Measurements from ENCODE around the gene RNF40. TPM values are rescaled to one million over a fixed set of nuclear protein-coding genes. Genes with fewer than 3 reads are reported as not detected.
"Not testable (repeated sequence)": the region's sequence is repeated elsewhere in the genome, so short reads cannot be mapped to it uniquely, and the experiment has no call there.

Gene RNF40
- total RNA-seq, 1 donor from 2014 or later, result 124 TPM

DNA sequence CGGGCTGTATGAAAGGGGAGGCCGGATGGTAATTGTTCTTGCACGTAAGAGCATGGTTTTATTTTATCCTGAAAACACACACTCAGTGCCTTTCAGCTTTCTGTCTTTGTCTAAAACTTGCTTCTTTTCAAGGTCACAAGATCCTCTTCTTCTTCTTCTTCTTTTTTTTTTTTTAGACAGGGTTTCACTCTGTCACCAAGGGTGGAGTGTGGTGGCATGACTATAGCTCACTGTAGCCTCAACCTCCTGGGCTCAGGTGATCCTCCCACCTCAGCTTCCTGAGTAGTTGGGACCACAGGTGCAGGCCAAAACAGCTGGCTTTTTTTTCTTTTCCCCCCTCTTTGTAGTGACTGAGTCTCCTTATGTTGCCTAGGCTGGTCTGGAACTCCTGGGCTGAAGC lies 40.8 kb downstream of the RNF40 start:
- no peak for DNase-seq (ENCODE audit: low spot score in 2 of 2, unreplicated experiment in 2 of 2)
- TF ChIP-seq, protein P1, sequence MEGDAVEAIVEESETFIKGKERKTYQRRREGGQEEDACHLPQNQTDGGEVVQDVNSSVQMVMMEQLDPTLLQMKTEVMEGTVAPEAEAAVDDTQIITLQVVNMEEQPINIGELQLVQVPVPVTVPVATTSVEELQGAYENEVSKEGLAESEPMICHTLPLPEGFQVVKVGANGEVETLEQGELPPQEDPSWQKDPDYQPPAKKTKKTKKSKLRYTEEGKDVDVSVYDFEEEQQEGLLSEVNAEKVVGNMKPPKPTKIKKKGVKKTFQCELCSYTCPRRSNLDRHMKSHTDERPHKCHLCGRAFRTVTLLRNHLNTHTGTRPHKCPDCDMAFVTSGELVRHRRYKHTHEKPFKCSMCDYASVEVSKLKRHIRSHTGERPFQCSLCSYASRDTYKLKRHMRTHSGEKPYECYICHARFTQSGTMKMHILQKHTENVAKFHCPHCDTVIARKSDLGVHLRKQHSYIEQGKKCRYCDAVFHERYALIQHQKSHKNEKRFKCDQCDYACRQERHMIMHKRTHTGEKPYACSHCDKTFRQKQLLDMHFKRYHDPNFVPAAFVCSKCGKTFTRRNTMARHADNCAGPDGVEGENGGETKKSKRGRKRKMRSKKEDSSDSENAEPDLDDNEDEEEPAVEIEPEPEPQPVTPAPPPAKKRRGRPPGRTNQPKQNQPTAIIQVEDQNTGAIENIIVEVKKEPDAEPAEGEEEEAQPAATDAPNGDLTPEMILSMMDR (IDR thresholded peaks at IDR 0.05; ENCODE audit: unreplicated experiment), result no peak
- Mint-ChIP-seq H3K4me1 (peaks cover 12% of the 10 kb centered on the region), H3K9me3 (no peaks in the 10 kb centered on the region), H3K4me3 (no peak overlapping the region), H3K27ac (peak overlapping the region; percentile 41), H3K27me3 (ENCODE audit: low read depth) (no peaks in the 10 kb centered on the region), H3K36me3 (no peaks in the 10 kb centered on the region)

DNA sequence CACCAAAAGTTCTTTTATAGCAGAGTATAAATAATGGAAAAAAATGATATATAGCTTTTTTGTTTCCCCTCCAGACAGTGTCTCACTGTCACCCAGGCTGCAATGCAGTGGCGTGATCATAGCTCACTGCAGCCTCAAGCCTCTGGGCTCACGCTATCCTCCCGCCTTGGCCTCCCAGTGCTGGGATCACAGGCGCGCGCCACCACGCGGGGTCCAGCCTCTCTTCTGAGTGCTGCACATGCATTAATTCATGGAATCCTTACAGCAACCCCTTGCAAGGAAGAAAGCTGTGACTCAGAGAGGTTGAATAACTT lies 42.9 kb downstream of the RNF40 start:
- peak overlapping the region; percentile 71 for H3K27ac Mint-ChIP-seq
- no peaks in the 10 kb centered on the region for H3K27me3 Mint-ChIP-seq (ENCODE audit: low read depth)
- no peaks in the 10 kb centered on the region for H3K36me3 Mint-ChIP-seq
- no peaks in the 10 kb centered on the region for H3K9me3 Mint-ChIP-seq
- H3K4me1 Mint-ChIP-seq, result peaks cover 15% of the 10 kb centered on the region
- H3K4me3 Mint-ChIP-seq, result peak overlapping the region; percentile 76
- TF ChIP-seq, protein P1 (IDR thresholded peaks at IDR 0.05; ENCODE audit: unreplicated experiment), result no peak
- DNase-seq (ENCODE audit: low spot score in 2 of 2, unreplicated experiment in 2 of 2), result no peak

DNA sequence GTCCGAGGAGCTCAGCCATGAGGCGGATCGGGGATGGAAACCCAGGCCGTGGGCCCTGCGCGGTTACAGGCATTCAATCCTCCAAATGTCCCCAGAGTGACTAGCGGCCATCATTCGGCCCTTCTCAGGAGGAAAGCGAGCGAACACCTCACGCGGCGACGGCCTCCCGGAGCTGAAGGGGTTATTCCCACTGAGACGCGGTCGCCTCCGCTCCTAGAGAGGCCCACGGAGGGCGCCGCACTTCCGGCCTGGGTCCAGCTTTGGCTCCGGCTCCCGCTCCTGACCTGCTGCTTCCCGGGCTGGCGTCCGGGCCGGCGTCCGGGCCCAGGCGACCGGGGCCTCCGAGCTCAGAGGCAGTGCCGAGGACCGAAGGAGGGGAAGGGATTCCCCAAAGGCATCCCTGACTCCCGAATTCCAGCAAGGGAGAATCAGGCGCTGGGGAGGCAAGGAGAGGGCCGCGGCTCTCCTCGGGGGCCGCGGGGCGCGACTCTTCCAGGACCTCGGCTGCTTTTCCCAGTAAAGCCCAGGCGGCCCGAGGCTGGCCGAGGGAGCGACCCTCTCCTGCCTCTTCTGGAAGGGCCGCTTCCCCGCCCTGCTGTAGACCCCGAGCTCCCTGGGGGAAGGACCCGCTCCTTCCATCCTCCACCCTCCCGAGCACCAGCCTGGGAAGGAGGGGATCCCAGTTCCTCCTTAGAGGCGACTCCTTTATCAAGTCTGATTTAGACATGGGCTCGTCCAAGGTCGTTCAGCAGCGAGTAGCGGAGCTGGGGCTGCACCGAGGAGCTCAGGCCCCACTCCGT lies 43.4 kb downstream of the RNF40 start:
- Mint-ChIP-seq H3K4me1 (peaks cover 15% of the 10 kb centered on the region), H3K9me3 (no peaks in the 10 kb centered on the region), H3K36me3 (no peaks in the 10 kb centered on the region), H3K4me3 (peak overlapping the region; percentile 76), H3K27ac (peak overlapping the region; percentile 95), H3K27me3 (ENCODE audit: low read depth) (no peaks in the 10 kb centered on the region)
- TF ChIP-seq, protein P1 (IDR thresholded peaks at IDR 0.05; ENCODE audit: unreplicated experiment), result no peak
- DNase-seq (ENCODE audit: low spot score in 2 of 2, unreplicated experiment in 2 of 2), result peak; percentile 57 to 75

DNA sequence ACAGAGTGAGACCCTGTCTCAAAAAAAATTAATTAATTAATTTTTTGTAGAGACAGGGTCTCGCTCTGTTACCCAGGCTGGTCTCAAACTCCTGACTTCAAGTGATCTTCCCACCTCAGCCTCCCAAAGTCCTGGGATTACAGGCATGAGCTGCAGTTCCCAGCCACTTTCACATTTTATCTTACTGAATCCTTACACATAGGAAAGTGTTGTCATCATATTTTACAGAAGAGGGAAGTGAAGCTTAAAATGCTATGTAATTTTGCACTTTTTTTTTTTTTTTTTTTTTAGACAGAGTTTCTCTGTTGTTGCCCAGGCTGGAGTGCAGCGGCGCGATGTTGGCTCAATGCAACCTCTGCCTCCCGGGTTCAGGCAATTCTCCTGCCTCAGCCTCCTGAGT lies 46.0 kb downstream of the RNF40 start:
- H3K4me3 Mint-ChIP-seq, result no peak overlapping the region
- H3K36me3 Mint-ChIP-seq, result no peaks in the 10 kb centered on the region
- H3K27ac Mint-ChIP-seq, result peak overlapping the region; percentile 59
- DNase-seq (ENCODE audit: low spot score in 2 of 2, unreplicated experiment in 2 of 2), result no peak
- TF ChIP-seq, protein P1 (IDR thresholded peaks at IDR 0.05; ENCODE audit: unreplicated experiment), result no peak
- peaks cover 15% of the 10 kb centered on the region for H3K4me1 Mint-ChIP-seq
- H3K27me3 Mint-ChIP-seq (ENCODE audit: low read depth), result no peaks in the 10 kb centered on the region
- H3K9me3 Mint-ChIP-seq, result no peaks in the 10 kb centered on the region

DNA sequence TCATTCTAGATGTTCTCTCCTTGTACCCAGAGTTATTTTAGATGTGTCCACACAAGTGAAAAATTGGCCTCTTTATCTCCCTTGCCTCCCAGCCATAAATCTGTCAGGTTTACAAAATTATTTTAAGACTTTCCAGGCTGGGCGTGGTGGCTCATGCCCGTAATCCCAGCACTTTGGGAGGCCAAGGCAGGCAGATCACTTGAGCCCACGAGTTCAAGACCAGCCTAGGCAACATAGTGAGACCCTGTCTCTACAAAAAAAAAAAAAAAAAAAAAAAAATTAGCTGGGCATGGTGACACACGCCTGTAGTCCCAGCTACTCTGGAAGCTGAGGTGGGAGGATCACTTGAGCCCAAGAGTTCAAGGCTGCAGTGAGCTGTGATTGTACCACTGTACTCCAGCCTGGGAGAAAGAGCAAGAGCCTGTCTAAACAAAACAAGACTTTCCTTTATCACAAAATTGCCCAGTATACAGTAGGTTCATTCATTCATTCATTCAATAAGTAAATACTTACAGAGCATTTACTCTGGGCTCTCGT lies 46.8 kb downstream of the RNF40 start:
- not testable (repeated sequence) for H3K27me3 Mint-ChIP-seq (ENCODE audit: low read depth); H3K4me3 Mint-ChIP-seq; DNase-seq (ENCODE audit: low spot score in 2 of 2, unreplicated experiment in 2 of 2); H3K9me3 Mint-ChIP-seq; H3K36me3 Mint-ChIP-seq
- H3K4me1 Mint-ChIP-seq, result peaks cover 19% of the 10 kb centered on the region
- peak overlapping the region; percentile 9 for H3K27ac Mint-ChIP-seq

DNA sequence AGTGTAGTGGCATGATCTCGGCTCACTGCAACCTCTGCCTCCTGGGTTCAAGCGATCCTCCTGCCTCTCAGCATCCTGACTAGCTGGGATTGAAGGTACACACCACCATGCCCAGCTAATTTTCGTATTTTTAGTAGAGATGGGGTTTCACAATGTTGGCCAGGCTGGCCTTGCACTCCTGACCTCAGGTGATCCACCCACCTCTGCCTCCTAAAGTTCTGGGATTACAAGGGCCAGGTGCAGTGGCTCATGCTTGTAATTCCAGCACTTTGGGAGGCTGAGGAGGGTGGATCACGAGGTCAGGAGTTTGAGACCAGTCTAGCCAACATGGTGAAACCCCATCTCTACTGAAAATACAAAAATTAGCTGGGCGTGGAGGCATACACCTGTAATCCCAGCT lies 47.6 kb downstream of the RNF40 start:
- not testable (repeated sequence) for H3K27me3 Mint-ChIP-seq (ENCODE audit: low read depth); H3K36me3 Mint-ChIP-seq; H3K9me3 Mint-ChIP-seq; DNase-seq (ENCODE audit: low spot score in 2 of 2, unreplicated experiment in 2 of 2); H3K4me3 Mint-ChIP-seq; H3K27ac Mint-ChIP-seq
- peaks cover 20% of the 10 kb centered on the region for H3K4me1 Mint-ChIP-seq

Data from mesothelial cell of epicardium (in vitro differentiated cells).